Hepatic stellate cell (primary cell): ENCODE results near the gene CRABP1.
"Not testable (repeated sequence)": the region's sequence is repeated elsewhere in the genome, so short reads cannot be mapped to it uniquely, and the experiment has no call there.

ENCODE experiments used
- DNase-seq: peaks from one replicate; pipeline ENCODE4 v3.0.0; 2011; ENCODE audit warnings: low spot score

Gene CRABP1

DNA sequence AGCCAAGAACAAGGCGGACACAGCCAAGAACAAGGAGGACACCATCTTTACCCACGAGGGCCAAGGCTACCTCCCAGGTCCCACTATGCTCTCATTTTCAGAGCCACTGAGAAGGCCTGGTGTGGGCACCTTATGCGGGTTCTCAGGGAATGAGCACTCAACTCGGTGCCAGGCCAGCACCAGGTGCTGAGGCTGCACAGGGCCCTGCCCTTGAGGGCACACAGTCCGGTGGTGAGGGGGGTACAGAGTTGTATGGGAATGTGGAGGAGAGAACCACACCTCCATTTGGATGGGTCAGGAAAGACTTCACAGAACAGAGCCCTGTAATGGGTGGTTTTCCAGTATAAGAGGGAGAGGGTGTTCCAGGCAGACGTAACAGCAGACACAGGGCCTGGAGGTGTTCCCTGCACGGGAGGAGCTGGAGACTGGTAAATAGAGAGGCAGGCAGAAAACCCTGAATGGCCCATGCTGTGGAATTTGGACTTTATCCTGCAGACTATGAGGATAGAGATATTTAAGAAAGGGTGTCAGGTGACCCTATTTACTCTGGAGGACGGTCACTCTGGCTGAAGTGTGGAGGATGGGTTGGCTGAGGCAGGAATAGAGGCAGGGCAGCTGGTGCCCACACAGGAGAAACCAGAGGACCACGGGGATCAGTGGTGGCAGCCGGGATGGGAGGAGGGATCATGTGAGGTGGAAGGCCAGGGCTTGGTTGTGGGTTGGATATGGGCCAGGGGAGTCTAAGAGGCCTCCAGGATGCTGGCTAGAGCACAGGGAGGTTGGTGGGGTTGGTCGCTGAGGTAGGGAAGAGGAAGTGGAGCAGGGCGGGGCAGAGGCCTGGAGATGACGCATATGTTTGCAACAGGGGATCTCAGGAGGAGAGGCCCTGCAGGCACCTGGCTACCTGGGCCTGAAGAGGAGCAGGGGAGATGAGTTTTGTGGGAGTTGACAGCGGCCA, 34.6 kb downstream of the CRABP1 start:
- DNase-seq = no peak

DNA sequence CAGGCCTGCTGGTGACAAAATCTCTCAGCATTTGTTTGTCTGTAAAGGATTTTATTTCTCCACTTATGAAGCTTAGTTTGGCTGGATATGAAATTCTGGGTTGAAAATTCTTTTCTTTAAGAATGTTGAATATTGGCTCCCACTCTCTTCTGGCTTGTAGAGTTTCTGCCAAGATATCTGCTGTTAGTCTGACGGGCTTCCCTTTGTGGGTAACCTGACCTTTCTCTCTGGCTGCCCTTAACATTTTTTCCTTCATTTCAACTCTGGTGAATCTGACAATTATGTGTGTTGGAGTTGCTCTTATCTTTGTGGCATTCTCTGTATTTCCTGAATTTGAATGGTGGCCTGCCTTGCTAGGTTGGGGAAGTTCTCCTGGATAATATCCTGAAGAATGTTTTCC, 40.0 kb downstream of the CRABP1 start:
- not testable (repeated sequence) for DNase-seq

DNA sequence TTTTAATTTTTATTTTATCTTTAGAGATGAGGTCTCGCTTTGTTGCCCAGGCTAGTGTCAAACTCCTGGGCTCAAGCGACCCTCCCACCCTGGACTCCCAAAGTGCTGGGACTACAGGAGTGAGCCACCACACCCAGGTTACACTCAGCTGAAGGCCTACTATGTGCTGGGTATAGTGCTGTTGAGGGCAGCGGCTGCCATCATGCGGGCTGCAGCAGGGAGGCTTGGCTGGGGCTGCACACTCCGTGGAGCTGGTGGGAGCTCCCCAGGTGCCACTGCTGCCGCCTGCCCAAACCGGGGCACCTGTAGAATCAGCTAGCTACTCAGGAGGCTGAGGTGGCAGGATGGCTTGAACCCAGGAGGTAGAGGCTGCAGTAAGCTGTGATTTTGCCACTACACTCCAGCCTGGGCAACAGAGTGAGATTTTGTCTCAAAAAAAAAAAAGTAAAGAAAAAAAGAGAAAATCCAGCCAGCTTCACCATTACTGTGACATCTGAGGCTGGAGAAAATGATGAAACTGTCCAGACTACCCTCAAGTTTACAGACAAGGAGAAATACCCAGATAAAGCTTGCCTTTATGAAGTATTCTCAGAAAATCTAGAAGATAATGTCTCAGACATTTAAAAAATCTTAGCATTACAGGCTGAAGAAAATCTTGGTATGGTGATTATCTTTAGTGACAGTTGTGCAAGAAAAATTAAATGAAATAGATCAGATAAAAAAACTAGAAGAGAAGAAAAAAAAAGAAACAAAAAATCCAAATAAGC, 42.1 kb downstream of the CRABP1 start:
- DNase-seq = no peak

DNA sequence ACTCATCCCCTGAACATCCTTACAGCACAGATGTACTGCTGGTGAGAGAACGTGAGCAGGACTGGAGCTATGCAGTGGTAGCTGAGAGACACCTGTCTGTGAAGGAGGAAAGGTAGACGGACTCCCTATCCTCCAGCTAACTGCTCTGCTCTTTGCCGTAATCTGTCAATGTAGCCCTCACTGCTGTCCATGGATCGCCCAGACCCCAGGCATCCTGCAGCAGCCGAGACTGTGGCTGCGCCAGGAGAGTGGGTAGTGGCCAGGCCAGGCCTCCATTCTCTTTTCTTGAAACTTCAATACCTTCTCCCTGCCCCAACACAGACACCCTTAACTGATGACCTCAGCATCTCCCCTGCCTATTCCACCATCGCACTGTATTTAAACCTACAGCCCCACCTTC, 44.5 kb downstream of the CRABP1 start:
- no peak for DNase-seq

DNA sequence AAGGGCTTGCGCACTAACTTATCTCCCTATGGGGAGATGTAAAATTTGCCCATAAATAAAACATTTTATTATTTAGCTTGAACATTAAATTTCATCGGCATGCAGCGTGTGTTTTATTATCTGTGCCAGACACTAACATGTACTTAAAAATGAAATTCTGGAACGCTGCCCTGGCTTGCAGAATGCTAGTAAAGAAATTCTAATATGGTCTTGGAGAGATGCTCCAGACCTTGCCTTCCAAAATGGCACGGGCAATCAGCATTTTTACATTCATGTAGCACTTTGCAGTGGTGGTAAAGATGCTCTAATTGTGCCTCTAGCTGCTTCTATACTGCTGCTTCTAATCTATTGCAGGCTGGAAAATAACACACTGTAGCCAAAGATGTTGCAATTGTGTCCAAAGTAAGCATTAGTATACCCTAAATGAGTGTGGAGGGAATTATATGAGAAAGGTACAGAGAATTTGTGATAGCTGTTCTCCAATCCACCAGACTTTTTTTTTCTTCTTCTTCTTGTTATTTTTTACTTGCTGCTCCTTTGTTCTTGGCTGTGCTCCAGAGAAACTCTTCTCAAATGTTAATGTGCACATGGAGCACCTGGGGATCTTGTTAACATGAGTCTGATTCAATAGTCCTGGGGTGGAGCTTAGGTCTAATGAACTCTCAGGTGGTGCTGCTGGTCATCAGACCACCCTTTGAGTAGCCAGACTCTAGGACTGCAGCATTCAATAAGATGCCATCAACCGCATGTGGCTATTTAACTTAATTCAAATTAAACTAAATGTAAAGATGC, 47.3 kb downstream of the CRABP1 start:
- no peak for DNase-seq

DNA sequence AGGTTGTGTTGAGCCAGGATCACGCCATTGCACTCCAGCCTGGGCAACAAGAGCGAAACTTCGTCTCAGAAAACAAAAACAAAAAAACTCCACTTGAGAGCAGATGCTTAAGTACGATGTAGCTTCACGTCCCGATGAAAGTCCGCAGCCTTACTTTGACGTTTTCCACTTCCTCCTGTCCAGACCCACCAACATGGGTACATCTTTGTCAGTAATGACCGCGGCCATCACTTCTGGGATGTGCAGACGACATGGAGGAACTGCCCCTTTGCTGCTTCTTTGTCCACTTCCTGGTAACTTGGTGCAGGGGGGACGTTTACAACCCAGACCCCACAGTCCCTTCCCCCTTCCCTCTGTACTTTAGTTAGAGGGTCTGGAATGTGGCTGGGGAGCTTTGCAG, 48.7 kb downstream of the CRABP1 start:
- no peak for DNase-seq

DNA sequence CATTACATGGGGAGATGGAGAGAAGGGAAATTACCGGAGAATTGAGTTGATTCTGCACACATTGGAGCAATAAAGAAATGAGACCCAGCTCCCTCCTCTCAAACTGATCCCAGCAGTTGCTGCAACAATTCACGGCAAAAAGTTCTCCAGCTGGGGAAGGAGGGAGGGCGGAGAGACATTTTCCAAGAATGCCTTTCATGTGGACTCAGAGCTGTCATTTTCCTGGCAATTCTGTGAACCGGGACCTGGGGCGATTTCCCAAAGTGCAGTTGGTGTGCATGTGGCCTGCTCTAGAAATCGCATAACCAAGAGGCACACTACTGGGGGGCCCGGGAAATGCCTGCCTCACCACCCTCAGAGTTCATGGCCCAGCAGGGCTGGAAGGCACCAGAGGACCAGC, 49.2 kb downstream of the CRABP1 start:
- DNase-seq = no peak

DNA sequence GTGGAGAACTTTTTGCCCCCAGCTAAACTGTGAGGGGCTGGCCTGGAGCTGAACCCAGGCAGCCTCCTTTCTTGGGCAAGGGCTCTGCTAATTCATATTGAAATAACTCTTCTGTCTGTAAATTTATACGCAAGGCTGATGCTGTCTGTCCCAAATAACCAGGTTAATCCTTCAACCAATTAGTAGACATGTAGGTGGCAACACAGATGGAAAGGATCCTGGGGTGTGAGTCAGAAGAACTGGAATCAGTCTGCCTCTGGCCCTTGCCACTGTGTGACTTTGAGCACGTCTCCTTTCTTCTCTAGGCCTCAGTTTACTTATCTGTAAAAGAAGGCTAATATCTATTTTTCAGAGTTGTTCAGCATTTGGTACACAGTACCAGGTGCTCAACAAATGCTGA, 49.6 kb downstream of the CRABP1 start:
- DNase-seq = no peak

DNA sequence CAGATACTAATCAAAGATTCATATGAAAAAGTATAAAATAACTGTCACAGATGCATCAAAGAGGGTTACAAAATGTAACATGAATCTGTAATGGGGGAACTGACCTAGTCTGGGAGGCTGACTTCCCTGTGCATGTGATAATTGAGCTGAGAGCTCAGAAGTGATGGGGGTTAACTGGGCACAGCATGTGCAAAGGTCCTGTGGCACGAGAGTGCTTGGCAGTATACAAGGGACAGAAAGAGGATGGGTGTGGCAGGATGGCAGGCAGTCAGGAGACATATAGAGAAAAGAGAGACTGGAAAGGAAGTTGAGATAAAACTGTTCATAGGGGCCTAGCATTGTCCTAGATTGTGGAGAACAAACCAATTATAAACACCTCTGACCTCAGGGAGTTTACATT, 50.1 kb downstream of the CRABP1 start:
- DNase-seq = no peak

DNA sequence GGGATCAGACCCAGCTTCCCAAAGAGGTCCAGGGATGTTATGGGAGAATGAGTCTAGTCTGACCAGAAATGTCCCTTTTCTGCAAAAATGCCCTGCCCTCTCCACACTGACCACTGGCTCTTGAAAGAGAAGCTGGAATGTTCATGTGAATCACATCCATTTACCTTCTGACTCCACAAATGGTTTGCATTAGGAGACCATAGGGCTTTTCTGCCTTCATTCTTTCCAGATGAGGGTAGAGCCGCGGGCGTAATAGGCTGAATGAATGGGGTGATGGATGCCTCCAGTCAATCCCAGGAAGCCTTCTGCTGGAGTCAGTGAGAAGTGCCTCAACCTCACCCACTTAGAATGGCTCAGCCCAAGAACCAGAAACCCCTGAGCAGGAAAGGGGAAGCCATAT, 50.7 kb downstream of the CRABP1 start:
- DNase-seq = no peak

DNA sequence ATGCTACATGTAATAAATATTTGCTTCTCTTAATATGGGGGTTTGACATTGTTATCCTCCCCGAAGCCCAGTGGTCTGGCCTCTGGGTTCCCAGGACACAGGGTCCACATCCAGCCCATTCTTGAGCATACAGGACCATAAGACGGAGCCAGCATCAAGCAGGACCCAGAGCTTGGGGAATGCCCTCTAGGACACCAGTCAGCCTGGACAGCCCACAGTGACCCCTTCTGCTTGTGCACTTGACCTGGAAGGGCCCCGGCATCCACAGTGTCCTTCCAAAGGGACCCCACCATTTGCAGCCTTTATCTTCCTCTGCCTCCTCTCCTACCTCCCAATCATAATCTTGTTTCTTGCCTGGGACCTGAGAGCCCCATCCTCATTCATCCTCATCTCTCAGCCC, 51.6 kb downstream of the CRABP1 start:
- DNase-seq = no peak

DNA sequence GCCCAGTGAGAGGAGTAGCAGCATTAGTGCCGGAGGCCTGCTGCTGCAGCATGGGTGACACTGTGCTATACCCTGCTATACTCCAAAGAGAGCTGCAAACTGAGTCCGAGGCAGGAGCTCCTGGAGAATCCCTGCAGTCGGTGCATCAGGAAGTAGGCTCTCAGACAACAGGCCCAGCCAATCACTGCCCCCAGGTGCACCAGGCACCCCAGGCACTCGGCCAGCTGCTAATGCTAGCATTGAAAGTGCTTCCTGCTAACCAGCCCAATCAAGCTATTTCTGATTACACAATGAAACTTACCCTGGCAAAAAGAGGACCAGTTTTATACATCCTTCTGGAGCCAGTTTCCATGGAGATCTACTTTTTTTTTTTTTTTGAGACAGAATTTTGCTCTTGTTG, 52.3 kb downstream of the CRABP1 start:
- DNase-seq = no peak

DNA sequence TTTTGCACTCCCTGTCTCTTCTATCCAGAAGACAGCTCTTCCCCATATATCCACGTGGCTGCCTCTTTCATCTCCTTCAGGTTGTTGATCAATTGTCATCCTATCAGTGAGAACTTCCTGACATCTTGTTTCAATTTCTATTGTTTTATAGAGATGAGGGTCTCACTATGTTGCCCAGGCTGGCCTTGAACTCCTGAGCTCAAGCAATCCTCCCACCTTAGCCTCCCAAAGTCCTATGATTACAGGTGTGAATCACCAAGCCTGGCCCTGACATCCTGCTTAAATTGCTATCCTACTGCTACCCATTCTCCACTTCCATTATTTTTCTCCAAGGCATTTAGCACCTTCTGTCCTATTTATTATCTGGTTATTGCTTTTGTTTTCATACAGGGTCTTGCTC, 53.0 kb downstream of the CRABP1 start:
- no peak for DNase-seq

DNA sequence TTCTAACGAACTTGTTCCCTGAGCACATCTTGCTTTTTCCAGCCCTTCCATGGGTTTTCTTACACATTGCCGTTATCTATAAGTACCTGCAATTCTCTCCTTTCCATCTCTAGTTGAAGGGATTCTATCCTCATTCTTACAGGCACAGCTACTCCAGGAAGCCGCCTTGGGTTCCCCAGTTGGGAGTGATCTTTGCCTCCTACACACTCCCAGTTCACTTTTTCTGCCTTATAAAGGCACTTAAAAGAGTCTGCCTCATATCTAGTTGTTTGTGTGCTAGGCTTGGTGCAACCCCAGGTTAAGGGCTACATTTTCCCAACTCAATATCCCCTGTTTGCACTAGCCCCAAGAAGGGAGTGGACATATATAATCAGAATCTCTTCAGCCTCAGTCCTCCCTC, 53.9 kb downstream of the CRABP1 start:
- no peak for DNase-seq

DNA sequence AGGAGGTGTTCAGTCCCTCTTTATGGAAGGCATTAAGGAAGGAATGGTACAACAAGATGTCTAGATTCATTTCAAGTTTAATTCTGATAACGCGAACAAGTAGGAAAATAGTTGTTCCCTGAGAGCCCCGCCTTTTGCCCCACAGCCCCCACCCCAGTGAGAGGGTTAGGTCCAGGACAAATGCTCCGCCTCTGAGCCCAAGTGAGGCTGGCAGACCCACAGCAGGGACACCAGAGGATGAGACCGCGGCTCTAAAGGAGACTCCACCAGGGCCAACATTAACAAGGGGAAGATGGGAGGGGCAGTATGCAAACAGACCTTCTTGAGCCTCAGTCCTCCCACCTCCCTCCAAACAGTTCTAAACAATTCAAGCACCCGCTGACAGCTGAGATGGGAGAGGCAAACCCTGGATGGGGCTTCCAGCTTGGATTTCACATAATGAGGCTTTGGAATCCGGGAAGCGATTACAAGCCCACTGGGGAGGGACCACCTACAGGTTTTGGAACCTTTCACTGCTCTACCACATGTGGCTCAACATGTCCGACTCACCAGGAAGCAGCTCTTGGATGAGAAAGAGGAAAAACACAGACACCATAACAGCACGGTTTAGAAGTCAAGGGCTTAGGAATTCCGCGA, 54.9 kb downstream of the CRABP1 start:
- no peak for DNase-seq

DNA sequence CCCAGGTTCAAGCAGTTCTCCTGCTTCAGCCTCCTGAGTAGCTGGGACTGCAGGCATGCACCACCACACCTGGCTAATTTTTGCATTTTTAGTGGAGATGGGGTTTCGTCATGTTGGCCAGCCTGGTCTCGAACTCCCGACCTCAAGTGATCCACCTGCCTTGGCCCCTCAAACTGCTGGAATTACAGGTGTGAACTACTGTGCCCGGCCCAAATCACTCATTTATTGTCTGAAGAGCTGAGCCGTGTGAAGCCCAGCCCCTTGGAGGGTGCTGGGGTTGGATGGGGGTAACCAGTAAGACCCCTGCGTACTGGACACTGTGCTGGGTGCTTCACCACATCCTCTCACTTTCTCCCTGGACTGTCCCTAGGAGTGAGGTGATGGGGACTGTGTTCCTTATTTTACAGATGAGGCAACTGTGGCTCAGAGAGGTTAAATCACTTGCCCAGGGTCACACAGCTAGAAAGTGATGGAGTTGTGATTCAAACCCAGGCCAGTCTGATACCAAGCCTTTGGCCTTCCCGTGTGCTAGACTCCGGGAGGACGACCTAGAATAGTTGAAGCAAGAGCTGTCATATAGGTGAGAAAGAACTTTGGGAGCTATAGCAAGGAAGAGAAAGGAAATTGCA, 56.1 kb downstream of the CRABP1 start:
- no peak for DNase-seq

DNA sequence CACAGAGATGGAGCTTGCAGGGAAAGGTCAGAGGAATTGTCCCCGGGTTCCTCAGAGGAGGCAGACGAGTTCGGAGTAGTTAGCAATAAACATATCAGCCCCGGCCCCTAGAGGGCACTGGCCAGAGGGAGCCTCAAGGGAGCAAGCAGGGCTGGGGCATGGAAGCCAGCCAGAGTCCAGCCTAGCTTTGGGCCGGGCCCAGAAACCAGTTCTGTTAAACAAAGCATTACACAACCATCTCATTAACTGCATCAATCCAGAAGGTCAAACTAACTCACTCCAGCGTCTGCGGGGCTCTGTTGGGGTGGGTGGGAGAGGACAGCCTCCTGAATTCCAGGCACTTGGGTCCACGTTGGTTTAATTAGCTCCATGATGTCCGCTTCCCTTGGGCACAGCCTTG, 56.8 kb downstream of the CRABP1 start:
- no peak for DNase-seq

DNA sequence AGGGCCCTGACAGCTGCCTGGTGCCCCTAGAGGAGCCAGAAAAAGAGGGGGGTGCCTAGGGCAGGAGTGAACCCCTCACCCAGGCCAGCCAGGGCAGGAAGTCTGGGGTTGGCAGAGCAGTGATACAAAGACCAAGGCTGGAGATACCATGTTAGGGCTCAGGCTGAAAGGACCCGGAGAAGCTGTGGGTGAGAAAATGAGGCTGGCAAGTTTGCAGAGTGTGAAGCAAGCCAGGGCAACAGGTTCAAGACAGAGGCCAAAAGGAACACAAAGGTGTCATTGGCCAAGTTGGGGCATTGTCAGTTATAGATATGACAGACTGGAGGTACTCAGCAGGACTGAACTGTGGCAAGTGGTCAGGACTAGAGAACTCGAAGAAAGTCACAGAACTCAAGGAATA, 57.2 kb downstream of the CRABP1 start:
- DNase-seq = no peak
